H1 (cell line): Measurements from ENCODE around the gene GALNT2. TPM values are rescaled to one million over a fixed set of nuclear protein-coding genes. Genes with fewer than 3 reads are reported as not detected.

ENCODE experiments used
- BACH1 ChIP-seq: IDR thresholded peaks from 2 replicates; pipeline ENCODE4 v1.6.1; 2012; ENCODE audit warnings: low read length, improper control_type of control experiment
- KDM1A ChIP-seq: fragments of 200-600, 300-600 bp; sonication (generic); IDR thresholded peaks from 2 replicates; pipeline ENCODE4 v1.7.1; 2016; ENCODE audit warnings: mild to moderate bottlenecking, low read length, borderline replicate concordance
- SAP30 ChIP-seq: fragments of 300-600 bp; sonication (generic); IDR thresholded peaks from 2 replicates; pipeline ENCODE4 v1.7.1; 2012; ENCODE audit warnings: low read length, moderate library complexity, mild to moderate bottlenecking, inconsistent platforms; ENCODE audit not compliant: insufficient read depth, insufficient replicate concordance
- SIRT6 ChIP-seq: IDR thresholded peaks from one replicate; pipeline ENCODE4 v1.7.1; 2012; ENCODE audit warnings: low read length, inconsistent platforms
- SP4 ChIP-seq: IDR thresholded peaks from 2 replicates; pipeline ENCODE4 v1.6.1; 2012; ENCODE audit warnings: low read length, inconsistent platforms
- TAF1 ChIP-seq: IDR thresholded peaks from 2 replicates; pipeline ENCODE4 v1.6.1; 2011; ENCODE audit warnings: mild to moderate bottlenecking, low read depth, low read length
- TBP ChIP-seq: IDR thresholded peaks from 2 replicates; pipeline ENCODE4 v1.6.1; 2011; ENCODE audit warnings: low read depth, low read length, improper control_type of control experiment
- polyA plus RNA-seq, 7 experiments: library from polyadenylated mRNA; depleted of rRNA in 3 of 7; stranded (reverse) in 5 of 7; unstranded in 2 of 7; fragments of >200 nt in 5 of 7; fragments of 200-250 nt in 2 of 7; gene quantifications; 1 replicate in 5 of 7; 2 replicates in 1 of 7; 4 replicates in 1 of 7; pipeline versions ENCODE4 v1.2.1 to v1.2.3, GENCODE V29; 2011 to 2013; ENCODE audit warnings: missing spikeins in 2 of 7, mixed read lengths in 2 of 7
- total RNA-seq: library from RNA; stranded (reverse); fragmentation: NEBNext Ultra II Directional; extraction: Animal tissue kit (Norgen Biotek cat#: 25700); gene quantifications from 2 replicates; pipeline ENCODE4 v1.2.1, GENCODE V29; 2021
- TF ChIP-seq, protein P1 (sequence below): fragments of 300-600 bp; sonication (generic); IDR thresholded peaks from 2 replicates; pipeline ENCODE4 v1.7.1; 2012; ENCODE audit warnings: low read length, moderate library complexity, mild to moderate bottlenecking, inconsistent platforms; ENCODE audit not compliant: insufficient replicate concordance
- TF ChIP-seq, protein P2 (sequence below): IDR thresholded peaks from 2 replicates; pipeline ENCODE4 v1.6.1; 2012; ENCODE audit warnings: inconsistent platforms

The GALNT2 gene
- total and polyA plus RNA-seq, 2 of the 8 experiments (the other 6 are each of a cell fraction or from before 2014, with no cell fraction given): 34.5 to 75.3 TPM

DNA sequence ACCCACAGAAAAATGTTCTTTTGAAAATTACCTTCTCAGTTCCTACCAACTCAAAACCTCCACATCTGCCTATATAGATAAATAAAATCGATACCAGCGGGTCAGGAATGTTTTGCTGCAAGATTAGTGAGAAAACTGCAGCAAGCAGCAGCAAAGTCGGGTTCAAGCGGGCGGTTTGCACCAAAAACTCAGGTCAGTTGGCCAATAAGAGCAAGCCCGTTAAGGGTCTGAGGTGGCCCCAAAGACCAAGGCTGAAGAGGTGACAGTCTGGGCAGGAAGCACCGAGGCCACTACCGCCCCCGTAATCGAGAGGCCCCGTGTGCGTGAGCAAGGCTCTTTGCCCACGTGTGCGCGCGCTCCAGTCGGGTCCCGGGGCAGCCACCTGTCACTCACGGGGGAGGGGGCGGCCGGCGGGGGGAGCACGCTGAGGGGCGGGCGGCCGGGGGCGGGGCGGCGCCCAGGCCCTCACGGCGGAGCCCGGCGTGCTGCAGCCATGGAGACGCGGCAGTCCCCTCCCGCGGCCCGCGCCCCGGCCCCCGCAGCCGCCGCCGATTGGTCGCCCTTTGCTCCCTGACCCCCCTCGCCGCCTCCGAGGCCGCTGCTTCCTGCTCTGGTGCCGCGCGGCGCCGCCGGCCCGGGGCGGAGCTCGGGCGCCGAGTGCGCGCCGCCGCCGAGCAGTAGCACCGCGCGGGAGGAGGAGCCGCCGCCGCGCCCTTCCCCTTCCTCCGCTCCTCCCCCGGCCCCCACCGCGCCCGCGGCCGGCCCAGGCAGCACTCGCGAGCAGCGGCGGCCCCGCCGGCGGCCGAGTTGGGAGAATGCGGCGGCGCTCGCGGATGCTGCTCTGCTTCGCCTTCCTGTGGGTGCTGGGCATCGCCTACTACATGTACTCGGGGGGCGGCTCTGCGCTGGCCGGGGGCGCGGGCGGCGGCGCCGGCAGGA is at the start of gene GALNT2 (continued):
- TF ChIP-seq, protein P1, sequence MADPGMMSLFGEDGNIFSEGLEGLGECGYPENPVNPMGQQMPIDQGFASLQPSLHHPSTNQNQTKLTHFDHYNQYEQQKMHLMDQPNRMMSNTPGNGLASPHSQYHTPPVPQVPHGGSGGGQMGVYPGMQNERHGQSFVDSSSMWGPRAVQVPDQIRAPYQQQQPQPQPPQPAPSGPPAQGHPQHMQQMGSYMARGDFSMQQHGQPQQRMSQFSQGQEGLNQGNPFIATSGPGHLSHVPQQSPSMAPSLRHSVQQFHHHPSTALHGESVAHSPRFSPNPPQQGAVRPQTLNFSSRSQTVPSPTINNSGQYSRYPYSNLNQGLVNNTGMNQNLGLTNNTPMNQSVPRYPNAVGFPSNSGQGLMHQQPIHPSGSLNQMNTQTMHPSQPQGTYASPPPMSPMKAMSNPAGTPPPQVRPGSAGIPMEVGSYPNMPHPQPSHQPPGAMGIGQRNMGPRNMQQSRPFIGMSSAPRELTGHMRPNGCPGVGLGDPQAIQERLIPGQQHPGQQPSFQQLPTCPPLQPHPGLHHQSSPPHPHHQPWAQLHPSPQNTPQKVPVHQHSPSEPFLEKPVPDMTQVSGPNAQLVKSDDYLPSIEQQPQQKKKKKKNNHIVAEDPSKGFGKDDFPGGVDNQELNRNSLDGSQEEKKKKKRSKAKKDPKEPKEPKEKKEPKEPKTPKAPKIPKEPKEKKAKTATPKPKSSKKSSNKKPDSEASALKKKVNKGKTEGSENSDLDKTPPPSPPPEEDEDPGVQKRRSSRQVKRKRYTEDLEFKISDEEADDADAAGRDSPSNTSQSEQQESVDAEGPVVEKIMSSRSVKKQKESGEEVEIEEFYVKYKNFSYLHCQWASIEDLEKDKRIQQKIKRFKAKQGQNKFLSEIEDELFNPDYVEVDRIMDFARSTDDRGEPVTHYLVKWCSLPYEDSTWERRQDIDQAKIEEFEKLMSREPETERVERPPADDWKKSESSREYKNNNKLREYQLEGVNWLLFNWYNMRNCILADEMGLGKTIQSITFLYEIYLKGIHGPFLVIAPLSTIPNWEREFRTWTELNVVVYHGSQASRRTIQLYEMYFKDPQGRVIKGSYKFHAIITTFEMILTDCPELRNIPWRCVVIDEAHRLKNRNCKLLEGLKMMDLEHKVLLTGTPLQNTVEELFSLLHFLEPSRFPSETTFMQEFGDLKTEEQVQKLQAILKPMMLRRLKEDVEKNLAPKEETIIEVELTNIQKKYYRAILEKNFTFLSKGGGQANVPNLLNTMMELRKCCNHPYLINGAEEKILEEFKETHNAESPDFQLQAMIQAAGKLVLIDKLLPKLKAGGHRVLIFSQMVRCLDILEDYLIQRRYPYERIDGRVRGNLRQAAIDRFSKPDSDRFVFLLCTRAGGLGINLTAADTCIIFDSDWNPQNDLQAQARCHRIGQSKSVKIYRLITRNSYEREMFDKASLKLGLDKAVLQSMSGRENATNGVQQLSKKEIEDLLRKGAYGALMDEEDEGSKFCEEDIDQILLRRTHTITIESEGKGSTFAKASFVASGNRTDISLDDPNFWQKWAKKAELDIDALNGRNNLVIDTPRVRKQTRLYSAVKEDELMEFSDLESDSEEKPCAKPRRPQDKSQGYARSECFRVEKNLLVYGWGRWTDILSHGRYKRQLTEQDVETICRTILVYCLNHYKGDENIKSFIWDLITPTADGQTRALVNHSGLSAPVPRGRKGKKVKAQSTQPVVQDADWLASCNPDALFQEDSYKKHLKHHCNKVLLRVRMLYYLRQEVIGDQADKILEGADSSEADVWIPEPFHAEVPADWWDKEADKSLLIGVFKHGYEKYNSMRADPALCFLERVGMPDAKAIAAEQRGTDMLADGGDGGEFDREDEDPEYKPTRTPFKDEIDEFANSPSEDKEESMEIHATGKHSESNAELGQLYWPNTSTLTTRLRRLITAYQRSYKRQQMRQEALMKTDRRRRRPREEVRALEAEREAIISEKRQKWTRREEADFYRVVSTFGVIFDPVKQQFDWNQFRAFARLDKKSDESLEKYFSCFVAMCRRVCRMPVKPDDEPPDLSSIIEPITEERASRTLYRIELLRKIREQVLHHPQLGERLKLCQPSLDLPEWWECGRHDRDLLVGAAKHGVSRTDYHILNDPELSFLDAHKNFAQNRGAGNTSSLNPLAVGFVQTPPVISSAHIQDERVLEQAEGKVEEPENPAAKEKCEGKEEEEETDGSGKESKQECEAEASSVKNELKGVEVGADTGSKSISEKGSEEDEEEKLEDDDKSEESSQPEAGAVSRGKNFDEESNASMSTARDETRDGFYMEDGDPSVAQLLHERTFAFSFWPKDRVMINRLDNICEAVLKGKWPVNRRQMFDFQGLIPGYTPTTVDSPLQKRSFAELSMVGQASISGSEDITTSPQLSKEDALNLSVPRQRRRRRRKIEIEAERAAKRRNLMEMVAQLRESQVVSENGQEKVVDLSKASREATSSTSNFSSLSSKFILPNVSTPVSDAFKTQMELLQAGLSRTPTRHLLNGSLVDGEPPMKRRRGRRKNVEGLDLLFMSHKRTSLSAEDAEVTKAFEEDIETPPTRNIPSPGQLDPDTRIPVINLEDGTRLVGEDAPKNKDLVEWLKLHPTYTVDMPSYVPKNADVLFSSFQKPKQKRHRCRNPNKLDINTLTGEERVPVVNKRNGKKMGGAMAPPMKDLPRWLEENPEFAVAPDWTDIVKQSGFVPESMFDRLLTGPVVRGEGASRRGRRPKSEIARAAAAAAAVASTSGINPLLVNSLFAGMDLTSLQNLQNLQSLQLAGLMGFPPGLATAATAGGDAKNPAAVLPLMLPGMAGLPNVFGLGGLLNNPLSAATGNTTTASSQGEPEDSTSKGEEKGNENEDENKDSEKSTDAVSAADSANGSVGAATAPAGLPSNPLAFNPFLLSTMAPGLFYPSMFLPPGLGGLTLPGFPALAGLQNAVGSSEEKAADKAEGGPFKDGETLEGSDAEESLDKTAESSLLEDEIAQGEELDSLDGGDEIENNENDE: no peak
- no peak for TF ChIP-seq SP4
- peak; percentile 78 for TF ChIP-seq TAF1
- no peak for TF ChIP-seq SAP30
- TF ChIP-seq TBP: peak; percentile 45; the same call in 1 of the 2 replicates
- TF ChIP-seq SIRT6: no peak
- no peak for TF ChIP-seq KDM1A
- TF ChIP-seq, protein P2, sequence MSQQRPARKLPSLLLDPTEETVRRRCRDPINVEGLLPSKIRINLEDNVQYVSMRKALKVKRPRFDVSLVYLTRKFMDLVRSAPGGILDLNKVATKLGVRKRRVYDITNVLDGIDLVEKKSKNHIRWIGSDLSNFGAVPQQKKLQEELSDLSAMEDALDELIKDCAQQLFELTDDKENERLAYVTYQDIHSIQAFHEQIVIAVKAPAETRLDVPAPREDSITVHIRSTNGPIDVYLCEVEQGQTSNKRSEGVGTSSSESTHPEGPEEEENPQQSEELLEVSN: 0 out of 2 replicates have a peak, but pooled peaks have one; percentile 28
- TF ChIP-seq BACH1: no peak; the same call in 1 of the 2 replicates
